ENCODE measurements around the gene USH1G.
"Not testable (repeated sequence)": the region's sequence is repeated elsewhere in the genome, so short reads cannot be mapped to it uniquely, and the experiment has no call there.

USH1G gene

DNA sequence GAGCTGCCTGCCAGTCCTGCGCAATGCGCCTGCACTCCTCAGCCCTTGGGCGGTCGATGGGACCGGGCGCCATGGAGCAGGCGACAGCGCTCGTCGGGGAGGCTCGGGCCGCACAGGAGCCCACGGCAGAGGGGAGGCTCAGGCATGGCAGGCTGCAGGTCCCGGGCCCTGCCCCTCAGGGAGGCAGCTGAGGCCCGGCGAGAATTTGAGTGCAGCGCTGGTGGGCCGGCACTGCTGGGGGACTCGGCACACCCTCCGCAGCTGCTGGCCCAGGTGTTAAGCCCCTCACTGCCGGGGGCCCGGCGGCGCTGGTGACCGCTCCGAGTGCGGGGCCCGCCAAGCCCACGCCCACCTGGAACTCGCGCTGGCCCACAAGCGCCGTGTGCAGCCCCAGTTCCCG, 16.0 kb downstream of the USH1G start:
- H2BK12ac ChIP-seq (ENCODE audit: low read length) = no peak overlapping the region
- no peak overlapping the region for H2AFZ ChIP-seq (ENCODE audit: insufficient read depth, low read length, poor library complexity)
- H3K27ac ChIP-seq (ENCODE audit: low read depth, low read length) = no peak overlapping the region
- WGBS (ENCODE audit: extremely low coverage, insufficient coverage, insufficient read length) = no CpG with 5 or more reads among the region's 34 CpGs
- no peak overlapping the region for H3K4me2 ChIP-seq (ENCODE audit: low read length)
- no peak overlapping the region for H3K9ac ChIP-seq (ENCODE audit: low read length)
- no peak overlapping the region for H2BK120ac ChIP-seq (ENCODE audit: insufficient read depth, low read length, poor library complexity)
- peaks cover 6% of the 10 kb centered on the region for H3K79me1 ChIP-seq (ENCODE audit: low read length)
- no peak overlapping the region for H3K23ac ChIP-seq (ENCODE audit: low read length)
- DNase-seq = no peak
- no peak overlapping the region for H2BK5ac ChIP-seq (ENCODE audit: low read depth, low read length, poor library complexity)
- H3K79me2 ChIP-seq (ENCODE audit: control insufficient read depth, insufficient read depth, low read length, poor library complexity) = no peaks in the 10 kb centered on the region
- peak overlapping the region; percentile 35 for H4K91ac ChIP-seq (ENCODE audit: low read depth, low read length)
- H3K4me3 ChIP-seq (ENCODE audit: low read depth, low read length) = no peak overlapping the region
- H2AK5ac ChIP-seq (ENCODE audit: low read length) = peak overlapping the region; percentile 60
- H3K27me3 ChIP-seq (ENCODE audit: insufficient read depth, low read length) = no peaks in the 10 kb centered on the region
- H3K9me3 ChIP-seq (ENCODE audit: insufficient read depth, low read depth, low read length) = peaks cover 6% of the 10 kb centered on the region
- H3K14ac ChIP-seq (ENCODE audit: low read length) = peak overlapping the region; percentile 28
- H4K8ac ChIP-seq (ENCODE audit: low read depth, low read length) = no peak overlapping the region
- no peak overlapping the region for H3K18ac ChIP-seq (ENCODE audit: low read length)
- peaks cover 8 to 16% of the 10 kb centered on the region in 2 experiments for H3K4me1 ChIP-seq (ENCODE audit: control insufficient read depth in 1 of 2, insufficient read depth in 2 of 2, low read length in 2 of 2)
- no peaks in the 10 kb centered on the region for H3K36me3 ChIP-seq (ENCODE audit: control insufficient read depth in 1 of 2, insufficient read depth in 2 of 2, low read length in 2 of 2)
- H3K4ac ChIP-seq (ENCODE audit: low read depth, low read length) = no peak overlapping the region
- no peak overlapping the region for H4K12ac ChIP-seq (ENCODE audit: low read depth, low read length)

DNA sequence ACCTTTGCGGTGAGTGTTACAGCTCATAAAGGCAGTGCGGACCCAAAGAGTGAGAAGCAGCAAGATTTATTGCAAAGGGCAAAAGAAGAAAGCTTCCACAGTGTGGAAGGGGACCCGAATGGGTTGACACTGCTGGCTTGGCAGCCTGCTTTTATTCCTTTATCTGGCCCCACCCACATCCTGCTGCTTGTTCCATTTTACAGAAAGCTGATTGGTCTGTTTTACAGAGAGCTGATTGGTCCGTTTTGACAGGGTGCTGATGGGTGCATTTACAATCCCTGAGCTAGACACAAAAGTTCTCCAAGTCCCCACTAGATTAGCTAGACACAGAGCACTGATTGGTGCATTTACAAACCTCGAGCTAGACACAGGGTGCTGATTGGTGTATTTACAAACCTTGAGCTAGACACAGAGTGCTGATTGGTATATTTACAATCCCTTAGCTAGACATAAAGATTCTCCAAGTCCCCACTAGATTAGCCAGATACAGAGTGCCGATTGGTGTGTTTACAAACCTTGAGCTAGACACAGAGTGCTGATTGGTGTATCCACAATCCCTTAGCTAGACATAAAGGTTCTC, 16.8 kb downstream of the USH1G start:
- H3K27me3 ChIP-seq (ENCODE audit: insufficient read depth, low read length); H2AK5ac ChIP-seq (ENCODE audit: low read length); H3K36me3 ChIP-seq (ENCODE audit: control insufficient read depth in 1 of 2, insufficient read depth in 2 of 2, low read length in 2 of 2); H3K79me2 ChIP-seq (ENCODE audit: control insufficient read depth, insufficient read depth, low read length, poor library complexity); H4K91ac ChIP-seq (ENCODE audit: low read depth, low read length); H3K27ac ChIP-seq (ENCODE audit: low read depth, low read length); H3K14ac ChIP-seq (ENCODE audit: low read length); H2AFZ ChIP-seq (ENCODE audit: insufficient read depth, low read length, poor library complexity); H3K4me2 ChIP-seq (ENCODE audit: low read length); H4K8ac ChIP-seq (ENCODE audit: low read depth, low read length); H2BK12ac ChIP-seq (ENCODE audit: low read length); H2BK120ac ChIP-seq (ENCODE audit: insufficient read depth, low read length, poor library complexity); H3K79me1 ChIP-seq (ENCODE audit: low read length); H3K23ac ChIP-seq (ENCODE audit: low read length); H2BK5ac ChIP-seq (ENCODE audit: low read depth, low read length, poor library complexity); H3K18ac ChIP-seq (ENCODE audit: low read length); DNase-seq; H4K12ac ChIP-seq (ENCODE audit: low read depth, low read length); H3K9me3 ChIP-seq (ENCODE audit: insufficient read depth, low read depth, low read length); H3K9ac ChIP-seq (ENCODE audit: low read length); H3K4me3 ChIP-seq (ENCODE audit: low read depth, low read length); H3K4ac ChIP-seq (ENCODE audit: low read depth, low read length): not testable (repeated sequence)
- peaks cover 8 to 16% of the 10 kb centered on the region in 2 experiments for H3K4me1 ChIP-seq (ENCODE audit: control insufficient read depth in 1 of 2, insufficient read depth in 2 of 2, low read length in 2 of 2)
- no CpG with 5 or more reads among the region's 6 CpGs for WGBS (ENCODE audit: extremely low coverage, insufficient coverage, insufficient read length)

DNA sequence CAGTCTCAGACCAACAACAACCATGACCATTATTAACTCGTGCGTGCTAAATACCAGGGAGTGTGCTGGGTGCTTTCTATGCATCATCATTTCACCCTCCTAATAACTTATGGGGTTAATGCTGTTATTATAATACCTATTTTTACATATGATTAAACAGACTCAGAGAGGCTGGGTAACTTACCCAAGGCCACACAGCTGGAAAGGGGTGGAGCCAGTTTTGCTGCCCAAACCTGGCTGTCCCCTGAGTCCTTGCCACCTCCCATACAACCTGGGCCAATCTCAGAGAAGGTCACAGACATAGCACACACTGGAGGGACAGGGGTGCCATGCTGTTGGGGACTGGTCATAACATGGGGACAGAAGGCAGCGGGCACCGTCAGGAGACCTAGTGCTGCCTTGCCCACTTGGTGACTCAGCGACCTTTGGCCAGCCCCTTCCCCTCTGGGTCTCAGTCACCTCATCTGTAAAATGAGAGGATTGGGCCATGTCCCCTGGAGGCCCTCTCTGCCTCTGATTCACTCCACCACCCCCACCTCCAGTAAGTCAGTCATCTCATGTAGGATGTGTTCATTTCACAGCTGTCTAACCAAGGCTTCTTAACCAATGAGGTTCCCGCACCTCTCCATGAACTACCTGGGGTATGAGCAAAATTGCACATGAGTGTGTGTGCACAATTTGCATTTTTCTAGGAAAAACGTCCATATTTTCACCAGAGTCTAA, 18.2 kb downstream of the USH1G start:
- Histone ChIP-seq H3K18ac (ENCODE audit: low read length) (no peak overlapping the region), H4K91ac (ENCODE audit: low read depth, low read length) (no peak overlapping the region), H3K27me3 (ENCODE audit: insufficient read depth, low read length) (no peaks in the 10 kb centered on the region), H3K79me1 (ENCODE audit: low read length) (peaks cover 6% of the 10 kb centered on the region), H2BK12ac (ENCODE audit: low read length) (no peak overlapping the region), H3K4me3 (ENCODE audit: low read depth, low read length) (no peak overlapping the region), H2AK5ac (ENCODE audit: low read length) (no peak overlapping the region), H3K27ac (ENCODE audit: low read depth, low read length) (no peak overlapping the region), H3K4me1 (ENCODE audit: control insufficient read depth in 1 of 2, insufficient read depth in 2 of 2, low read length in 2 of 2) (peaks cover 8 to 16% of the 10 kb centered on the region in 2 experiments), H4K12ac (ENCODE audit: low read depth, low read length) (no peak overlapping the region), H3K9ac (ENCODE audit: low read length) (peak overlapping the region; percentile 3), H2AFZ (ENCODE audit: insufficient read depth, low read length, poor library complexity) (no peak overlapping the region), H3K4ac (ENCODE audit: low read depth, low read length) (no peak overlapping the region), H3K36me3 (ENCODE audit: control insufficient read depth in 1 of 2, insufficient read depth in 2 of 2, low read length in 2 of 2) (no peaks in the 10 kb centered on the region), H3K9me3 (ENCODE audit: insufficient read depth, low read depth, low read length) (peaks cover 7% of the 10 kb centered on the region), H3K4me2 (ENCODE audit: low read length) (no peak overlapping the region), H2BK120ac (ENCODE audit: insufficient read depth, low read length, poor library complexity) (no peak overlapping the region), H3K79me2 (ENCODE audit: control insufficient read depth, insufficient read depth, low read length, poor library complexity) (no peaks in the 10 kb centered on the region), H3K23ac (ENCODE audit: low read length) (peak overlapping the region; percentile 24), H3K14ac (ENCODE audit: low read length) (no peak overlapping the region), H2BK5ac (ENCODE audit: low read depth, low read length, poor library complexity) (no peak overlapping the region), H4K8ac (ENCODE audit: low read depth, low read length) (no peak overlapping the region)
- no peak for DNase-seq
- no CpG with 5 or more reads among the region's 7 CpGs for WGBS (ENCODE audit: extremely low coverage, insufficient coverage, insufficient read length)

DNA sequence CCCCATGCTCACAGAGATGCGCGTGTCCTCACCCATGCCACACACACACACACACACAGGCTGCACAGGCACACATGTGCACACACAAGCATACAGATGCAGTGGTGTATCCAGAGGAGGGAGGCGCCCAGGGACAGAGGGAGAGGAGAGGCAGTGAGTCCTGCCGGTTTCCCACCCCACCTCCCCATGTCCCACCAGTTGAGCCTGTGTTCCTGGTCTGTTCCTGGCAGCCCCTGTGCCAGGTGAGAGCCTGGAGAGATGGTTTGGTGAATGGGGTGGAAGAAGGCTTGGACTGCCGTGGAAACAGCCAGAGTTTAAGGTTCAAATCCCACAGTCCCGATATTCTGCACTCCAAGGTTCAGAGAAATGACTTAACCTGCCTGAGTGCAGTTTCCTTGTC, 19.4 kb downstream of the USH1G start:
- Histone ChIP-seq H3K27me3 (ENCODE audit: insufficient read depth, low read length) (no peaks in the 10 kb centered on the region), H4K8ac (ENCODE audit: low read depth, low read length) (no peak overlapping the region), H3K79me2 (ENCODE audit: control insufficient read depth, insufficient read depth, low read length, poor library complexity) (no peaks in the 10 kb centered on the region), H4K91ac (ENCODE audit: low read depth, low read length) (no peak overlapping the region), H3K9ac (ENCODE audit: low read length) (no peak overlapping the region), H2AFZ (ENCODE audit: insufficient read depth, low read length, poor library complexity) (no peak overlapping the region), H3K27ac (ENCODE audit: low read depth, low read length) (no peak overlapping the region), H3K18ac (ENCODE audit: low read length) (no peak overlapping the region), H2BK12ac (ENCODE audit: low read length) (no peak overlapping the region), H3K79me1 (ENCODE audit: low read length) (peaks cover 6% of the 10 kb centered on the region), H3K9me3 (ENCODE audit: insufficient read depth, low read depth, low read length) (peaks cover 7% of the 10 kb centered on the region), H3K4ac (ENCODE audit: low read depth, low read length) (no peak overlapping the region), H3K23ac (ENCODE audit: low read length) (no peak overlapping the region), H2BK120ac (ENCODE audit: insufficient read depth, low read length, poor library complexity) (no peak overlapping the region), H2BK5ac (ENCODE audit: low read depth, low read length, poor library complexity) (no peak overlapping the region), H4K12ac (ENCODE audit: low read depth, low read length) (no peak overlapping the region), H3K4me1 (ENCODE audit: control insufficient read depth in 1 of 2, insufficient read depth in 2 of 2, low read length in 2 of 2) (peaks cover 4 to 12% of the 10 kb centered on the region in 2 experiments), H3K14ac (ENCODE audit: low read length) (no peak overlapping the region), H3K4me3 (ENCODE audit: low read depth, low read length) (no peak overlapping the region), H2AK5ac (ENCODE audit: low read length) (no peak overlapping the region), H3K4me2 (ENCODE audit: low read length) (no peak overlapping the region), H3K36me3 (ENCODE audit: control insufficient read depth in 1 of 2, insufficient read depth in 2 of 2, low read length in 2 of 2) (no peaks in the 10 kb centered on the region)
- no peak for DNase-seq
- no CpG with 5 or more reads among the region's 6 CpGs for WGBS (ENCODE audit: extremely low coverage, insufficient coverage, insufficient read length)

All from trophoblast cell (in vitro differentiated cells and primary cell).